ENCODE measurements around the gene ANKRD50. TPM values are rescaled to one million over a fixed set of nuclear protein-coding genes. Genes with fewer than 3 reads are reported as not detected.

Gene ANKRD50
- total RNA-seq, 2 donors from 2014 or later: 7.1 to 14.0 TPM

DNA sequence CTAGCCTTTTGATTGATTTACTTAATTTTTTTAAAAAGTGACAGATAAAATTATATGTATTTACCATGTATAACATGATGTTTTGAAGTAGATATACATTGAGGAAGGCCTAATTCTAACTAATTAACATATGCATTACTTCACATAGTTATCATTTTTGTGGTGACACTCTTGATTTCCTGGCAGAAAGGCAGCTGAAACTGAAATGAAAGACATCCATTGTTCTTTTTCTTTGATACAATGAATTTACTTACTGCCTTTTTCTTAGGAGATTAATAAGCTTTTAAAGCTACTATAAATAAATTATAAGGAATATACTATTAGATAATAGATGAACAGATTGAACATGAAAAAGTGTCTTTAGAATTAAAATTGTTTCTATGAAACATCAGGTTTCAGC lies 26.7 kb downstream of the ANKRD50 start:
- no peak overlapping the region for H3K4me3 ChIP-seq
- H3K9ac ChIP-seq (ENCODE audit: low read depth in 2 of 2, low read length in 2 of 2): no peak overlapping the region
- DNase-seq: no peak
- no peak overlapping the region for H3K27ac ChIP-seq
- TF ChIP-seq, protein P1, sequence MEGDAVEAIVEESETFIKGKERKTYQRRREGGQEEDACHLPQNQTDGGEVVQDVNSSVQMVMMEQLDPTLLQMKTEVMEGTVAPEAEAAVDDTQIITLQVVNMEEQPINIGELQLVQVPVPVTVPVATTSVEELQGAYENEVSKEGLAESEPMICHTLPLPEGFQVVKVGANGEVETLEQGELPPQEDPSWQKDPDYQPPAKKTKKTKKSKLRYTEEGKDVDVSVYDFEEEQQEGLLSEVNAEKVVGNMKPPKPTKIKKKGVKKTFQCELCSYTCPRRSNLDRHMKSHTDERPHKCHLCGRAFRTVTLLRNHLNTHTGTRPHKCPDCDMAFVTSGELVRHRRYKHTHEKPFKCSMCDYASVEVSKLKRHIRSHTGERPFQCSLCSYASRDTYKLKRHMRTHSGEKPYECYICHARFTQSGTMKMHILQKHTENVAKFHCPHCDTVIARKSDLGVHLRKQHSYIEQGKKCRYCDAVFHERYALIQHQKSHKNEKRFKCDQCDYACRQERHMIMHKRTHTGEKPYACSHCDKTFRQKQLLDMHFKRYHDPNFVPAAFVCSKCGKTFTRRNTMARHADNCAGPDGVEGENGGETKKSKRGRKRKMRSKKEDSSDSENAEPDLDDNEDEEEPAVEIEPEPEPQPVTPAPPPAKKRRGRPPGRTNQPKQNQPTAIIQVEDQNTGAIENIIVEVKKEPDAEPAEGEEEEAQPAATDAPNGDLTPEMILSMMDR (IDR thresholded peaks at IDR 0.05): no peak
- no peaks in the 10 kb centered on the region for H3K4me1 ChIP-seq
- H3K27me3 ChIP-seq: no peaks in the 10 kb centered on the region
- no peaks in the 10 kb centered on the region for H3K9me3 ChIP-seq
- intact Hi-C loops (cut with DNase I): no loop called here
- no peaks in the 10 kb centered on the region for H3K36me3 ChIP-seq

GRCh38 chr4:124684301-124684700 lies 28.2 kb downstream of the ANKRD50 start:
- Histone ChIP-seq H3K4me3 (no peak overlapping the region), H3K36me3 (no peaks in the 10 kb centered on the region), H3K9me3 (no peaks in the 10 kb centered on the region), H3K27ac (no peak overlapping the region), H3K27me3 (no peaks in the 10 kb centered on the region), H3K4me1 (no peaks in the 10 kb centered on the region), H3K9ac (ENCODE audit: low read depth in 2 of 2, low read length in 2 of 2) (no peak overlapping the region)
- TF ChIP-seq, protein P1 (IDR thresholded peaks at IDR 0.05): no peak
- intact Hi-C loops (cut with DNase I): no loop called here
- DNase-seq: no peak

GRCh38 chr4:124682384-124682783 lies 30.1 kb downstream of the ANKRD50 start:
- Histone ChIP-seq H3K4me3 (no peak overlapping the region), H3K4me1 (no peaks in the 10 kb centered on the region)
- intact Hi-C loops (cut with DNase I): no loop called here

GRCh38 chr4:124666496-124666895 lies 46.0 kb downstream of the ANKRD50 start:
- intact Hi-C loops (cut with DNase I): no loop called here
- no peak overlapping the region for H3K27ac ChIP-seq
- DNase-seq: no peak
- no peaks in the 10 kb centered on the region for H3K27me3 ChIP-seq
- H3K4me3 ChIP-seq: no peak overlapping the region
- H3K36me3 ChIP-seq: peaks cover 5% of the 10 kb centered on the region
- TF ChIP-seq, protein P1 (IDR thresholded peaks at IDR 0.05): no peak
- no peaks in the 10 kb centered on the region for H3K4me1 ChIP-seq
- no peak overlapping the region for H3K9ac ChIP-seq (ENCODE audit: low read depth in 2 of 2, low read length in 2 of 2)
- no peaks in the 10 kb centered on the region for H3K9me3 ChIP-seq

More at GRCh38 chr4:124682384-124682783, 30.1 kb downstream of the ANKRD50 start:
- Histone ChIP-seq H3K9ac (ENCODE audit: low read depth in 2 of 2, low read length in 2 of 2) (no peak overlapping the region), H3K36me3 (no peaks in the 10 kb centered on the region), H3K27me3 (no peaks in the 10 kb centered on the region), H3K9me3 (no peaks in the 10 kb centered on the region), H3K27ac (no peak overlapping the region)
- DNase-seq: no peak
- TF ChIP-seq, protein P1 (IDR thresholded peaks at IDR 0.05): no peak

GRCh38 chr4:124658795-124659194 lies 53.7 kb downstream of the ANKRD50 start:
- intact Hi-C loops (cut with DNase I): no loop called here
- no peaks in the 10 kb centered on the region for H3K36me3 ChIP-seq
- H3K27ac ChIP-seq: no peak overlapping the region
- TF ChIP-seq, protein P1 (IDR thresholded peaks at IDR 0.05): no peak
- no peak for DNase-seq
- H3K9ac ChIP-seq (ENCODE audit: low read depth in 2 of 2, low read length in 2 of 2): no peak overlapping the region
- no peak overlapping the region for H3K4me3 ChIP-seq
- no peaks in the 10 kb centered on the region for H3K27me3 ChIP-seq
- H3K4me1 ChIP-seq: no peaks in the 10 kb centered on the region
- no peaks in the 10 kb centered on the region for H3K9me3 ChIP-seq

DNA sequence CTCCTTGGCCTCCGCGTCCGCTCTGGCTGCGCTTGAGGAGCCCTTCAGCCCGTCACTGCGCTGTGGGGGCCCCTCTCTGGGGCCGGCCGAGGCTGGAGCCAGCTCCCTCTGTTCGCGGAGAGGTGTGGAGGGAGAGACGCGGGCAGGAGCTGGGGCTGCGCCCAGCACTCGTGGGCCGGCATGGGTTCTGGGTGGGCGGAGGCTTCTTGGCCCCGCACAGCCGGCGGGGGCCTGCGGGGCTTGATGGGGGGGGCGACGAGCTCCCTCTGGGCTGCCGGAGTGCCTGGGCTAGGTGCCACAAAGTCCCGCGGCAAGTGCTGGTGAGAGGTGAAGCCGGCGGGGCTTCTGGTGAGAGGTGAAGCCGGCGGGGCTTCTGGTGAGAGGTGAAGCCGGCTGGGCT lies 61.9 kb downstream of the ANKRD50 start:
- intact Hi-C loops (cut with DNase I): no loop called here
- TF ChIP-seq, protein P1 (IDR thresholded peaks at IDR 0.05): no peak
- no peak for DNase-seq

More for the DNA sequence above, 61.9 kb downstream of the ANKRD50 start:
- no peaks in the 10 kb centered on the region for H3K36me3 ChIP-seq
- H3K4me1 ChIP-seq: no peaks in the 10 kb centered on the region
- no peak overlapping the region for H3K27ac ChIP-seq
- H3K27me3 ChIP-seq: no peaks in the 10 kb centered on the region
- H3K4me3 ChIP-seq: no peak overlapping the region
- no peak overlapping the region for H3K9ac ChIP-seq (ENCODE audit: low read depth in 2 of 2, low read length in 2 of 2)
- no peaks in the 10 kb centered on the region for H3K9me3 ChIP-seq
